ENCODE results near the gene TCP11X1. TPM values are rescaled to one million over a fixed set of nuclear protein-coding genes. Genes with fewer than 3 reads are reported as not detected.

TCP11X1 gene
- total RNA-seq = not detected in 2 replicates

DNA sequence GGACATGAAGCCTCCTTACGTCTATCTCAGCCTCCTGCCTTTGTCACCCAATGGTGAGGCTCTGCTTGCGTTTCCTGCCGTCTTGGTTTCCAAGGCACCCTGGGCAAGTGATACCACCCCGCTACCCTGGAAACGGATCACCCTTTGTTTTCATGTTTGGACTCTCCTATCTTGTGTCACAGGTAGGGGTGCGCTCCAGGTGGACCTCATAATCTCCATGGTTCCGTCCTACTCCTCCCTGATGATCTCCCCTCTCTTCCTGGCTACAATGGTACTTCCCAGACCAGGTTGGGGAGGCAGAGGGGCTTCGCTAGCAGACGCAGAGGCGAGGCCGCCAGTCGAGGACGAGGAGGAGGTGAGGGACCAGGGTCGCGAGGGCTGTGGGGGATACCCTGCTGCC, at the start of gene TCP11X1:
TSS of gene TCP11X1 (plus strand) at position 316 of the 400 bp plus-strand sequence.

DNA sequence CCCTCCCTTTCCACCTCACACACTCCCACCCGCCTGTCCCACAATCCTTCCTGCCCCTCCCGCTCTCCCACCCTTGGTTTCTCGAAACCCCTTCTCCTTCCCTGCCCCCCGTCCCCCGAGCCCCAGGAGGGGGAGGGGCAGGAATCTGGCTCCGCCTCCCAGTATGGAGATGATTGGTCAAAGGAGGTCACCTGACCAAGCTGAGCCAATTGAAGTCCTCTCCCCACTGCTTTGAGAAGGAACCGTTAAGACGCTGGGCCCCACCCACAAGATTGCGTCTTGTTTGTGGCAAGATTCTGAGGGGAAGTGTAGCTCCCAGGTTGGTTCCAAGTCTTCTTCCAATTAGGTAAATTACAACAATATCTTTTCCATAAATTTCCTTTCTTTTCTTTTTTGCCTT, 31.8 kb downstream of the TCP11X1 start, which contains the start of gene NXF2:
TSS of gene NXF2 (plus strand) at position 275 of the 400 bp plus-strand sequence. CDS start 59,912 bp downstream, outside the sequence.

Other genes with a start within 250 kb of the TCP11X1 start
- gene TCEAL2, start 89.6 kb upstream of the TCP11X1 start, total RNA-seq = not detected in 2 replicates
- not detected in 2 replicates for gene TCEAL6, start 72.8 kb upstream of the TCP11X1 start, total RNA-seq
- gene BEX5, start 59.3 kb upstream of the TCP11X1 start, total RNA-seq = not detected in 2 replicates
- gene NXF2, start 31.9 kb downstream of the TCP11X1 start, total RNA-seq = not detected in 2 replicates
- not detected in 2 replicates for gene NXF2B, start 224.7 kb downstream of the TCP11X1 start, total RNA-seq

All from subcutaneous preadipocyte (primary cell).